Adrenal gland (tissue), 5 donors: ENCODE results near the gene VTN.

Source experiments
- POLR2A ChIP-seq, 2 donors: fragments of 450-650 bp; IDR thresholded peaks; one replicate each; pipeline ENCODE4 v1.6.1; 2017; ENCODE audit warnings: antibody characterized with exemption in 2 of 2, mild to moderate bottlenecking in 2 of 2, moderate library complexity in 1 of 2
- TF ChIP-seq, protein P1 (sequence below), 6 experiments: fragments of 450-650 bp in 4 of 6; fragments of 200-600 bp in 2 of 6; sonication (generic) in 1 of 6; IDR thresholded peaks; 1 replicate in 5 of 6; 2 replicates in 1 of 6; pipeline versions ENCODE4 v1.5.1 to v1.8.0; 2016 to 2021; ENCODE audit warnings: antibody characterized with exemption in 6 of 6, mild to moderate bottlenecking in 2 of 6, moderate library complexity in 1 of 6
- donor health status: DM: no; HTN: no; CAD: no.

GRCh38 chr17:28415886-28416285 is 45.8 kb upstream of the VTN start:
- TF ChIP-seq, protein P1, sequence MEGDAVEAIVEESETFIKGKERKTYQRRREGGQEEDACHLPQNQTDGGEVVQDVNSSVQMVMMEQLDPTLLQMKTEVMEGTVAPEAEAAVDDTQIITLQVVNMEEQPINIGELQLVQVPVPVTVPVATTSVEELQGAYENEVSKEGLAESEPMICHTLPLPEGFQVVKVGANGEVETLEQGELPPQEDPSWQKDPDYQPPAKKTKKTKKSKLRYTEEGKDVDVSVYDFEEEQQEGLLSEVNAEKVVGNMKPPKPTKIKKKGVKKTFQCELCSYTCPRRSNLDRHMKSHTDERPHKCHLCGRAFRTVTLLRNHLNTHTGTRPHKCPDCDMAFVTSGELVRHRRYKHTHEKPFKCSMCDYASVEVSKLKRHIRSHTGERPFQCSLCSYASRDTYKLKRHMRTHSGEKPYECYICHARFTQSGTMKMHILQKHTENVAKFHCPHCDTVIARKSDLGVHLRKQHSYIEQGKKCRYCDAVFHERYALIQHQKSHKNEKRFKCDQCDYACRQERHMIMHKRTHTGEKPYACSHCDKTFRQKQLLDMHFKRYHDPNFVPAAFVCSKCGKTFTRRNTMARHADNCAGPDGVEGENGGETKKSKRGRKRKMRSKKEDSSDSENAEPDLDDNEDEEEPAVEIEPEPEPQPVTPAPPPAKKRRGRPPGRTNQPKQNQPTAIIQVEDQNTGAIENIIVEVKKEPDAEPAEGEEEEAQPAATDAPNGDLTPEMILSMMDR (IDR thresholded peaks at IDR 0.05): no peak
- TF ChIP-seq POLR2A (IDR thresholded peaks at IDR 0.05): no peak
